BLaER1 (cell line): ENCODE measurements around the gene PRKN.
A peak's percentile ranks its signal among the peaks of the same experiment; 100 is the strongest.

Source experiments
- H3K27ac ChIP-seq: shearing (Covaris generic); formaldehyde crosslinking; 2 replicates; pipeline ENCODE4 v1.8.1; 2022
- H3K27me3 ChIP-seq: shearing (Covaris generic); formaldehyde crosslinking; 2 replicates; pipeline ENCODE4 v1.8.1; 2022
- H3K36me3 ChIP-seq: shearing (Covaris generic); formaldehyde crosslinking; 2 replicates; pipeline ENCODE4 v1.8.1; 2022
- H3K4me1 ChIP-seq: shearing (Covaris generic); formaldehyde crosslinking; 2 replicates; pipeline ENCODE4 v1.8.1; 2022
- H3K4me2 ChIP-seq: shearing (Covaris generic); formaldehyde crosslinking; 2 replicates; pipeline ENCODE4 v1.8.1; 2022
- H3K4me3 ChIP-seq: shearing (Covaris generic); formaldehyde crosslinking; 2 replicates; pipeline ENCODE4 v1.8.1; 2022
- H3K9ac ChIP-seq: shearing (Covaris generic); formaldehyde crosslinking; 2 replicates; pipeline ENCODE4 v1.8.1; 2022
- H3K9me3 ChIP-seq: shearing (Covaris generic); formaldehyde crosslinking; 2 replicates; pipeline ENCODE4 v1.8.1; 2022
- H4K20me1 ChIP-seq: shearing (Covaris generic); formaldehyde crosslinking; 2 replicates; pipeline ENCODE4 v1.8.1; 2022
- Cebpa-rat ChIP-seq: shearing (Covaris generic); IDR thresholded peaks from 2 replicates; pipeline ENCODE4 v1.8.1; 2022

Gene PRKN

DNA sequence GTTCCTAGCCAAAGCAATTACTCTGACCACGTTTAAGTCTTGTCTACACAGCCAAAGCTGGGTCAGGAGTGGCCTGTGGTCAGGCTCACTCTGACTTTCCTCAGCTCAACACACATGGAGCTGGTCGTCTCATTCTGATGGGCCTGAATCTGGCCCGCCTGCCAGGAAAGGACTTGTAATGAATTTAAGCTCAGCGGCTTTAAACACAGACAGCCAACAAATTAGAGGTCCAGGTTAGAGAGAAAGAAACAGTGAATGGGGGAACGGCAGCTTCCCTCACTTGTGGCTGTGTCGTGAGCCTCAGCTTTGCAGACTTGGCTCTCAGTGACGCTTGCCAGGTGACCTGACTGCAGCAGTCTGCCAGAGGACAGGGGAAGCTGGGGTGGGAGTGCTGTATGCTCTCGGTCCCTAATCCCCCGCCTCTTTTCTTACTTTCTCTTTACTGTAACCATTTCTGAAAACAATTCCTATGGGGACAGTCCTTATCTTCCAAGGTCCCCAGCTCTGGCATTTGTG is 1331.8 kb downstream of the PRKN start:
- Histone ChIP-seq H4K20me1 (no peaks in the 10 kb centered on the region), H3K4me1 (0 out of 2 replicates have a peak, but pooled peaks cover 6% of the 10 kb centered on the region), H3K9me3 (0 out of 2 replicates have a peak, but pooled peaks cover 4% of the 10 kb centered on the region), H3K4me2 (no peak overlapping the region), H3K27me3 (no peaks in the 10 kb centered on the region), H3K27ac (no peak overlapping the region), H3K4me3 (no peak overlapping the region), H3K9ac (no peak overlapping the region), H3K36me3 (no peaks in the 10 kb centered on the region)
- no peak for TF ChIP-seq Cebpa-rat

DNA sequence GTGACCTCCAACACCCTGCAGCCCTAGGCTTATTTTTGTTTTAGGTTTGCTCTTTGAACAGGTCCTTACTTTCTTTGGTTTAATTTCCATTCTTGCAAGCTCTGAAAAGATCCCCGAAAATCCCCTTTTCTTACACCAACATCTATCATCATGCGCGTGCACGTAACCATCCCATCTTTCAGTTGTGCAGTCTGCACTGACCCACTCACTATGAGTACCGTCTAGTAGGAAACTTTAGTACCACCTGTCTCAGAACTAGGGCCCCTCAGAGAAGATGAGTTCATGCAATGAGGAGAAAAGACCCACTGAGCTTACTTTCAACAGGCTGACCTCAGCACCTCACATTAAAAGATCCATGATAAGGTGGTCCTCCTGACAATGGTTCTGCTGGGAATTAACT is 1333.1 kb downstream of the PRKN start:
- Histone ChIP-seq H3K4me2 (peak overlapping the region; percentile 37), H3K9ac (no peak overlapping the region), H3K36me3 (no peaks in the 10 kb centered on the region), H3K27me3 (no peaks in the 10 kb centered on the region), H3K27ac (no peak overlapping the region), H3K4me3 (no peak overlapping the region), H4K20me1 (no peaks in the 10 kb centered on the region), H3K4me1 (0 out of 2 replicates have a peak, but pooled peaks cover 6% of the 10 kb centered on the region), H3K9me3 (0 out of 2 replicates have a peak, but pooled peaks cover 4% of the 10 kb centered on the region)
- no peak for TF ChIP-seq Cebpa-rat

DNA sequence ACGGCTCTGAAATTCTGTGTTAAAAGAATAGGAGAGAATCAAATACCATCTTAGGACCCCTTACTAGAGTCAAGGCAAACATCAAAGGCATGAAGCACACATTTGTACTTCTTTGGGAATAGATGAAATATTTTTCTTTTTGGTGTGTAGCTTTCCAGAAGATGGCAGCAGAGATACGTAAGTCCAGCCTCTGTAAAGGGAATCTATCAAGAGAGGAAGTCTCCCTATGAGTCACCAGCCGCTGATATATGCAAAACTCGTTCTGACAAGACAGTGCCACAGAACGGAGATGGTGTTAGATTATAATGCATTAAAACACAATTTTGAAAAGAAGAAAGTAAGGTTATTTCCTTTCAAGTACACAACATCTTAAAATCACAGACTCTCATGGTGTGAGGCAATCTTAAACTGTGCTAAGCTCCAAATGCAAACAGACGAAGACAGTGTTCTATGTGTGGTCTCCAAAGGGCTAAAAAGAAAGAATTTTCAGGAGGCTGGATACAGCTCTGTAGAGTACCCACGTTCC is 1333.7 kb downstream of the PRKN start:
- H3K4me1 ChIP-seq: 0 out of 2 replicates have a peak, but pooled peaks cover 6% of the 10 kb centered on the region
- H3K4me2 ChIP-seq: peak overlapping the region; percentile 37
- no peak overlapping the region for H3K4me3 ChIP-seq
- H3K36me3 ChIP-seq: no peaks in the 10 kb centered on the region
- H3K9me3 ChIP-seq: no peaks in the 10 kb centered on the region
- no peaks in the 10 kb centered on the region for H4K20me1 ChIP-seq
- H3K27me3 ChIP-seq: no peaks in the 10 kb centered on the region
- H3K27ac ChIP-seq: no peak overlapping the region
- TF ChIP-seq Cebpa-rat: no peak
- H3K9ac ChIP-seq: no peak overlapping the region

DNA sequence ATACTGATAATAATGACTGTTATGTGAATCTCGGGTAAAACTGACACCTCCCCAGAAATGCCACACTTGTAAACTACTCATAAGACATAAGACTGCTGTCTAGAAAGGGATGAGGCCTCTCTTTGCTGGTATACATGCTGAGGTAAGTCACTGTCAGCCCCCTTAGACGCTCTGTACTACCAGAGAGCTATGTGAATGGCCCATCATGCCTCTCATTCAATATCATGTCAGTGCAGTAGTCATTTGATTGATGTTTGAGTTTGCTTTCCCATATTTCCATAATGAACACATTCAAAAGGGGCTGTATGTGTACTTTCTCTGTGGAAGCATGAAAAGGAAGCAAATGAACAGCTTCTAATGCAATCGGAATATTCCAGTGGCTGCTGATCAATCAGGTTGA is 1334.3 kb downstream of the PRKN start:
- TF ChIP-seq Cebpa-rat: no peak
- no peaks in the 10 kb centered on the region for H4K20me1 ChIP-seq
- H3K4me2 ChIP-seq: no peak overlapping the region
- H3K4me3 ChIP-seq: no peak overlapping the region
- H3K27me3 ChIP-seq: no peaks in the 10 kb centered on the region
- H3K36me3 ChIP-seq: no peaks in the 10 kb centered on the region
- H3K9ac ChIP-seq: no peak overlapping the region
- H3K4me1 ChIP-seq: 0 out of 2 replicates have a peak, but pooled peaks cover 6% of the 10 kb centered on the region
- H3K9me3 ChIP-seq: no peaks in the 10 kb centered on the region; the same call in 1 of the 2 replicates
- no peak overlapping the region for H3K27ac ChIP-seq

DNA sequence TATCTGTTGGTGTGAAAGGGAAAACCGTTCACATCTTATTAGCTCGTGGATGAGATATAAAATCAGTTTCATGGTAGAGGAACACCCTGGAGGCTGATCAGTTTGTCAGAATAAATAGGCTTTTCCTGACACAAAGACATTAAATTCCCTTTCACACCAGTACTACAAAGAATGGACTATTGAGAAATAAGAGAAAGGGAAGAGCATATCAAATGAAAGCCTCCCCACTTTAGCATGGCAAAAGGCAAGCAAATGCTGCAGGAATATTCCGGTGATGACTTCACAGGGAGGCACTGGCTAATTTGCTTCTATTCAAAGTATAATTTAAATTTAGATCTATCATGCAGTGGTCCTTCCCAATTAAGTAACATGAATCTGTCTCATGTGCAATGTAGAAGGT is 1337.8 kb downstream of the PRKN start:
- no peak for TF ChIP-seq Cebpa-rat

DNA sequence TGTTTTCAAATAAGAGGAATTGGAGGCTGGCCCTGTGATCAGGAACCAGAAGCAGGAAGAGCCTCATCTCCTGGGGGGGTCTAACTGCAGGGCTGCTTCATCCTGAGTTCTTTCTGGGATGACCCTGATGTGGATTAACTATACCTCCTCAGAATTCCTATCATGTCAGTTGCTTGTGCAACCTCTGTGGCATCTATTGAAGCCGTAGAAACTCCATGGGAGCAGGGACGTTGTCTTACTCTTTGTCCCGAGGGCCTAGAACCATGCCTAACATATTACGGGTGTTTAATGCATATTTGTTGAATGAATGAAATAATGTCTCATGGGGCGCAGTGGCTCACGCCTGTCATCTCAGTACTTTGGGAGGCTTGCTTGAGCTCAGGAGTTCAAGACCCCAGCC is 1343.6 kb downstream of the PRKN start:
- no peak for TF ChIP-seq Cebpa-rat
- H3K4me3 ChIP-seq: no peak overlapping the region
- no peaks in the 10 kb centered on the region for H3K27me3 ChIP-seq
- no peak overlapping the region for H3K27ac ChIP-seq
- no peaks in the 10 kb centered on the region for H3K36me3 ChIP-seq
- H3K9me3 ChIP-seq: no peaks in the 10 kb centered on the region; the same call in 1 of the 2 replicates
- no peaks in the 10 kb centered on the region for H3K4me1 ChIP-seq
- H3K9ac ChIP-seq: no peak overlapping the region
- H4K20me1 ChIP-seq: no peaks in the 10 kb centered on the region
- H3K4me2 ChIP-seq: no peak overlapping the region

More for the DNA sequence above, 1337.8 kb downstream of the PRKN start:
- H3K9ac ChIP-seq: no peak overlapping the region
- no peak overlapping the region for H3K27ac ChIP-seq
- H3K4me3 ChIP-seq: no peak overlapping the region
- no peaks in the 10 kb centered on the region for H3K36me3 ChIP-seq
- no peaks in the 10 kb centered on the region for H4K20me1 ChIP-seq
- H3K4me2 ChIP-seq: no peak overlapping the region
- H3K4me1 ChIP-seq: 0 out of 2 replicates have a peak, but pooled peaks cover 6% of the 10 kb centered on the region
- no peaks in the 10 kb centered on the region; the same call in 1 of the 2 replicates for H3K9me3 ChIP-seq
- H3K27me3 ChIP-seq: no peaks in the 10 kb centered on the region

DNA sequence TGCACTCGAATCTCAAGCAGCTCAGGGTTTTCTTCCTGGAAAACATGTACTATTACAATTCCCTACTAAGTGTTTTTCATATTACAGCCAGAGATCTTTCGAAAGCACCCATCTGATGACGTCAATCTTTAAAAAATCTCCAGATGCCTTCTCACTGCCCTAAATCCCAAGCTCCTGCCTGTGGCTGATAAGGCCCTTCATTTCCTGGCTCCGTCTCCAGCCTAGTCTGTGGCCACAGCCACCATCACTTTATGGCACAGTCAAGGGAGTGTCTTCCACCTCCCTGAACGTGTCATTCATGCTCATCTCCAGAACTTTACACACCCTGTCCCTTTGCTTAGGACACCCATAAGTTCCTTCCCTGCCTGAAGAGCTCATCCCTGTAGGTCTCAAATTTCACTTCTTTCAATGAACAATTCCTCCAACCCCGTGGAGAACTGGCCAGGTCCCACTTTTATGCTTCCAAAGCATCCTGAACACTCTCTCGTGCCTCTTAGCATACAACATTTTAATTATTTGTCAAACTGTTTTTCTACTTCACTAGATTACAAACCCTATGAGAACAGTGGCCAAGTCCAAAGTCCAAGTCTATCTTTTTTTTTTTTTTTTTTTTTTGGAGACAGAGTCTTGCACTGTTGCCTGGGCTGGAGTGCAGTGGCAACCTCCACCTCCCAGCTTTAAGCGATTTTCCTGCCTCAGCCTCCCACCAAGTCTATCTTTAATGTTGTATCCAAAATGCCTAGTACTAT is 1347.6 kb downstream of the PRKN start:
- no peaks in the 10 kb centered on the region for H3K9me3 ChIP-seq
- H4K20me1 ChIP-seq: no peaks in the 10 kb centered on the region
- no peak overlapping the region for H3K4me3 ChIP-seq
- H3K9ac ChIP-seq: no peak overlapping the region
- no peak overlapping the region for H3K27ac ChIP-seq
- no peaks in the 10 kb centered on the region for H3K27me3 ChIP-seq
- H3K4me2 ChIP-seq: no peak overlapping the region
- H3K36me3 ChIP-seq: no peaks in the 10 kb centered on the region
- H3K4me1 ChIP-seq: no peaks in the 10 kb centered on the region
- no peak for TF ChIP-seq Cebpa-rat

DNA sequence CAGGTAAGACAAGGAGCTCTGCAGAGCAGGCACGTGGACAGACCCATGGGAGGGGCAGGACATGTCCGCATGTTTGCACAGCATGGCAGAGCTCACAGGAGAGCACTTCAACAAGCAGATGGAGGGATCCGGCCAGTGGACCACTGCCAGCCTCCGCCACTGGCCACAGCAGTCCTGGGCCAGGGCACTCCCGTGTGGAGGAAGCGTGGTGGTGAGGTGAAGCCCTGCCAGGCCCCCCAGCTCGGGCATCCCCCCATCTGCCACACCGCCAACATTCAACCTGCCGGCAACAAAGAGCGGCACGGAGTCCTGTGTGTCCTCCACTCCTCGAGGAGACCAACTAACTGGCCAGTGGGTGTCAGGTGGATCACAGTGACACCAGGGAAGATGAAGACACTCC is 1349.5 kb downstream of the PRKN start:
- Histone ChIP-seq H3K4me1 (no peaks in the 10 kb centered on the region), H3K36me3 (no peaks in the 10 kb centered on the region), H3K4me3 (no peak overlapping the region), H3K27ac (no peak overlapping the region), H3K27me3 (no peaks in the 10 kb centered on the region), H3K9me3 (no peaks in the 10 kb centered on the region), H4K20me1 (no peaks in the 10 kb centered on the region), H3K9ac (no peak overlapping the region), H3K4me2 (no peak overlapping the region)
- TF ChIP-seq Cebpa-rat: no peak

DNA sequence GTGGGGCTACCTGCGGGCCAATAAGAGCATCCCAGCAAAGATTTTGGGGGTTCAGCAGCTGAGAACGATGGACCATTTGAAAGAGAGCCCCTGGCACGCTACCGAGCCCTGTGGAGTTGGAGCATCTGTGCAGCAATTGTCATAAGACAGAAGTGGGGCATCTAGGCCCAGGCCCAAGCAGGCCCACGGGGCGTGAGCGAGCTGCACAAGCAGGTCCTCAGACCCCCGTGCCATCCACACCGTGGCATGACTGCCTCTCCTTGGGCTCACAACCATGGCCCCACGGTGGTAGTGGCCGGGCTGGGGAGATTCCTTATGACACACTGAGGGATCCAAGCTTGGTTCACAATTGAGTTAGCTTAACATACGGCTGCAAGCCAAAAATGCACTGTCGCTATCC is 1350.5 kb downstream of the PRKN start:
- no peak overlapping the region for H3K4me3 ChIP-seq
- no peak overlapping the region for H3K9ac ChIP-seq
- TF ChIP-seq Cebpa-rat: no peak
- no peaks in the 10 kb centered on the region for H3K4me1 ChIP-seq
- H3K4me2 ChIP-seq: no peak overlapping the region
- H3K36me3 ChIP-seq: no peaks in the 10 kb centered on the region
- H3K27me3 ChIP-seq: no peaks in the 10 kb centered on the region
- no peaks in the 10 kb centered on the region for H4K20me1 ChIP-seq
- H3K27ac ChIP-seq: no peak overlapping the region
- H3K9me3 ChIP-seq: no peaks in the 10 kb centered on the region

DNA sequence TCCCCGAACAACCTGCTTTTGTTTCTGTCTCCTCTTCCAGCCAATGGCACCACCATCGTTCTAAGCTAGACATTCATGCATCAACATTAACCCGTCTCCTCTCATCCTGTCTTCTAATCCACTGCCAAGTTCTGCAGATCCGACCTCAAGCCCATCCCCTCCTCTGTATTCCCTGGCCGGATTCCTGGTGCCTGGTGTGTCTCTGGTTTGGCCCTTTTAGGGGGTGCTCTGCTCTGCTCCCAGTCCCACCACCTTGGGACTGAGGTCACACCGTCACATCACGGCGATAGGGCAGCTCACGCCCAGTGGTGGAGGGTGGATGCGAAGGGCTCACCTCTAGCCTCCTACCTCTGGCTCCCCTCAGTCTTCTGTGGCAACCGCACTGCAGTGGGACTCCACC is 1351.2 kb downstream of the PRKN start:
- Histone ChIP-seq H3K27me3 (no peaks in the 10 kb centered on the region), H3K36me3 (no peaks in the 10 kb centered on the region), H3K4me3 (no peak overlapping the region), H3K4me2 (no peak overlapping the region), H3K27ac (no peak overlapping the region), H4K20me1 (no peaks in the 10 kb centered on the region), H3K9ac (no peak overlapping the region), H3K4me1 (peaks cover 4% of the 10 kb centered on the region; the same call in 1 of the 2 replicates), H3K9me3 (no peaks in the 10 kb centered on the region)
- TF ChIP-seq Cebpa-rat: no peak
